Neural cell (in vitro differentiated cells): ENCODE results near the gene WDSUB1. TPM values are rescaled to one million over a fixed set of nuclear protein-coding genes. Genes with fewer than 3 reads are reported as not detected.

ENCODE experiments used
- H2AFZ ChIP-seq: fragments of 200-600, 300-800 bp; sonication (generic), shearing (Covaris generic); 2 replicates; pipeline ENCODE4 v1.6.0; 2014; ENCODE audit warnings: low read depth, mild to moderate bottlenecking, antibody characterized with exemption, low read length, moderate library complexity
- H3F3A ChIP-seq: fragments of 200-600 bp; shearing (Covaris generic); 2 replicates; pipeline ENCODE4 v1.6.1; 2016; ENCODE audit warnings: mild to moderate bottlenecking, moderate library complexity, mixed read lengths, antibody characterized with exemption, low read length; ENCODE audit not compliant: insufficient read depth, poor library complexity, severe bottlenecking
- H3K27ac ChIP-seq: fragments of 200-600, 300-800 bp; sonication (generic), shearing (Covaris generic); 2 replicates; pipeline ENCODE4 v1.5.1; 2014; ENCODE audit warnings: mild to moderate bottlenecking, low read length, moderate library complexity
- H3K27me3 ChIP-seq: fragments of 300-800, 200-600 bp; sonication (generic), shearing (Covaris generic); 2 replicates; pipeline ENCODE4 v1.6.0; 2014; ENCODE audit warnings: mild to moderate bottlenecking, low read depth, low read length, moderate library complexity; ENCODE audit not compliant: insufficient read depth
- H3K36me3 ChIP-seq: fragments of 300-800, 200-600 bp; sonication (generic), shearing (Covaris generic); 2 replicates; pipeline ENCODE4 v1.5.1; 2014; ENCODE audit warnings: mild to moderate bottlenecking, antibody characterized with exemption, low read length, moderate library complexity; ENCODE audit not compliant: insufficient read depth
- H3K4me2 ChIP-seq: fragments of 300-800, 200-600 bp; sonication (generic), shearing (Covaris generic); 2 replicates; pipeline ENCODE4 v1.6.0; 2014; ENCODE audit warnings: mild to moderate bottlenecking, low read length
- H3K4me3 ChIP-seq: fragments of 300-800, 200-600 bp; sonication (generic), shearing (Covaris generic); 2 replicates; pipeline ENCODE4 v1.5.1; 2014; ENCODE audit warnings: mild to moderate bottlenecking, low read length, moderate library complexity
- H3K79me2 ChIP-seq: fragments of 200-600 bp; shearing (Covaris generic); replicated peaks from 2 replicates; pipeline ENCODE4 v1.6.0; 2014; ENCODE audit warnings: mild to moderate bottlenecking, low read length, moderate library complexity; ENCODE audit not compliant: insufficient read depth
- H3K9ac ChIP-seq: fragments of 300-800, 200-600 bp; sonication (generic), shearing (Covaris generic); 2 replicates; pipeline ENCODE4 v1.6.1; 2016; ENCODE audit warnings: mild to moderate bottlenecking, low read length, mixed read lengths
- H3K9me2 ChIP-seq: fragments of 200-600 bp; shearing (Covaris generic); 2 replicates; pipeline ENCODE4 v1.6.1; 2016; ENCODE audit warnings: mild to moderate bottlenecking, low read length, mixed read lengths; ENCODE audit not compliant: insufficient read depth
- H3K9me3 ChIP-seq: fragments of 200-600, 300-800 bp; sonication (generic), shearing (Covaris generic); 2 replicates; pipeline ENCODE4 v1.6.1; 2016; ENCODE audit warnings: mild to moderate bottlenecking, mixed run types, low read length, moderate library complexity, mixed read lengths
- H4K20me1 ChIP-seq: fragments of 200-600 bp; shearing (Covaris generic); 2 replicates; pipeline ENCODE4 v1.6.1; 2016; ENCODE audit warnings: mild to moderate bottlenecking, mixed run types; ENCODE audit not compliant: insufficient read depth
- EP300 ChIP-seq: fragments of 450-650 bp; conservative IDR thresholded peaks from 2 replicates; pipeline ENCODE4 v1.6.1; 2014; ENCODE audit warnings: antibody characterized with exemption, mild to moderate bottlenecking, moderate library complexity; ENCODE audit not compliant: poor library complexity, severe bottlenecking
- EZH2 ChIP-seq: fragments of 200-600, 300-800 bp; shearing (Covaris generic), sonication (generic); IDR thresholded peaks from 2 replicates; pipeline ENCODE4 v1.6.1; 2014; ENCODE audit warnings: antibody characterized with exemption, low read length, borderline replicate concordance, mild to moderate bottlenecking; ENCODE audit not compliant: insufficient read depth, poor library complexity, severe bottlenecking
- MXI1 ChIP-seq: fragments of 450-650 bp; conservative IDR thresholded peaks from 2 replicates; pipeline ENCODE4 v1.6.1; 2014; ENCODE audit warnings: antibody characterized with exemption, mild to moderate bottlenecking; ENCODE audit not compliant: poor library complexity, severe bottlenecking
- POLR2AphosphoS5 ChIP-seq: IDR thresholded peaks from 2 replicates; pipeline ENCODE4 v1.6.1; 2012
- RAD21 ChIP-seq: fragments of 450-650 bp; conservative IDR thresholded peaks from 2 replicates; pipeline ENCODE4 v1.6.1; 2014; ENCODE audit warnings: antibody characterized with exemption, mild to moderate bottlenecking, moderate library complexity
- REST ChIP-seq: IDR thresholded peaks from 2 replicates; pipeline ENCODE4 v1.6.1; 2012; ENCODE audit warnings: borderline replicate concordance
- SMC3 ChIP-seq: fragments of 450-650 bp; conservative IDR thresholded peaks from 2 replicates; pipeline ENCODE4 v1.6.1; 2014; ENCODE audit warnings: antibody characterized with exemption, mild to moderate bottlenecking, moderate library complexity; ENCODE audit not compliant: poor library complexity
- TAF1 ChIP-seq: IDR thresholded peaks from 2 replicates; pipeline ENCODE4 v1.6.1; 2012; ENCODE audit warnings: low read depth
- polyA plus RNA-seq: library from polyadenylated mRNA; depleted of rRNA; stranded (reverse); fragments of >200 nt; gene quantifications from 2 replicates; pipeline ENCODE4 v1.2.3, GENCODE V29; 2014
- TF ChIP-seq, protein P1 (sequence below): fragments of 450-650 bp; IDR thresholded peaks from 2 replicates; pipeline ENCODE4 v1.5.1; 2014; ENCODE audit warnings: antibody characterized with exemption, mild to moderate bottlenecking, moderate library complexity; ENCODE audit not compliant: poor library complexity, severe bottlenecking

The WDSUB1 gene
- polyA plus RNA-seq, 1 donor from 2014 or later, result 11.1 TPM

DNA sequence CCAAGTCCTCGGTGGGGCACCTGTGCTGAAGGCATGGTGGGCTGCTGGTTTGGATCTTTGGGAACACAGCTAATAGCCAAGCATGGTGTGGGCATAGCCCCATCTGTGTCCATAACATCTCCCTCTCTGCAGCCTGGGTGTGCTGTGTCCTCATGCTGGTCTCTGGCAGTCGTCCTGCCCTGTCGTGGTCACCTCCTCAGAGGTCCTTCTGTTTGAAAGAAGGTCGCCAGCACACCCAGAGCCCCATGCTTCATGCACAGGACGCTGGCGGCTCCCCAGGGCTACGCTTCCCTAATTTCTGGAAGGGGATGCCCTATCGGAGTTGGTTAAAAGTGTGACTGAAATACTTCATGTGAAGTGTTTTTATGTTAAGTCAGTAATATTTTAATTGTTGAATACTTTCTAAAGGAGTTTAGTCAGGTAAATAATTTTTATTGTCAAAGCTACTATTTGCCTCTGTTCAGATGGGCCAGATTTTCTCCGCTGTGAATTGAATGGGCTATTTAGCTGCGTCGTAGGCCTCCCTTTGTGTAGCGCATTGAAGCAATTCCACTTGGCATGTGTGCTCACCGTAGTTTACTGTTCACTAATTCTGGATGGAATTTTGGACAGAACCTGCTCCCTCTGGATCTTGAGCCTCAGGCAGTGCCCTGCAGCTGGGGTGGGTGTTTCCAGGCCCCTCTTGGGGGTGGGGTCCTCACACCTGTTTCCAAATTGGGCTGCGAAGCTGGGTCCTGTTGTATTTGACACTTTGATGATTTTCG lies 81.9 kb downstream of the WDSUB1 start (continued):
- TF ChIP-seq REST, result no peak
- no peak for TF ChIP-seq MXI1

DNA sequence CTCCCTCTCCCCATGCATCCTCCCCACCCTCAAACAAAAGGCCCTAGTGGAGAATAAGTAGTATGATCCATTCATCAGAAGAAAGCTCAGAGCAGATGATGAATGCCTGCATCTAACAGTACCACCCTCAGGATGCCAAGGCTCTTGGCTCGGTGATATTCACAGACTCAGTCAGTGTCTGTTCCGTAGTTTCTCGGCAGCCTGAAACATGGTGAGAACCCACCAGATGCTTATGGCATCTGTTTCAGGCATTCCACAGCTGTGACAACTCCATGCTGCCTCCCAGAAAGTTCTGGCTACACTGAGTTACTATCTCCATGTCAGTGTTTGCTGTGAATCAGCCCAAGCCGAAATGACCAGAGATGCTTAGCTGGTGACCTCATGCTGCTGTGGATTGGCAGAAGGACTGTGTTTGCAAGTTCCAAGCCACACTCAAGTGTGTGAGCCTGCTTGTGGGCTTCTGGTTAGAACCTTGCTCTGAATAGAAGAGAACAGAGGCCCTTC lies 83.9 kb downstream of the WDSUB1 start:
- TF ChIP-seq RAD21 (no peak), TAF1 (no peak)
- no peaks in the 10 kb centered on the region for H4K20me1 ChIP-seq
- H3K9me2 ChIP-seq, result no peaks in the 10 kb centered on the region
- H3K79me2 ChIP-seq, result no peaks in the 10 kb centered on the region
- no peaks in the 10 kb centered on the region for H3K27me3 ChIP-seq
- no peak overlapping the region for H3K9ac ChIP-seq
- H2AFZ ChIP-seq, result no peak overlapping the region
- no peaks in the 10 kb centered on the region for H3F3A ChIP-seq
- no peak overlapping the region for H3K4me2 ChIP-seq
- no peak overlapping the region for H3K4me3 ChIP-seq
- H3K9me3 ChIP-seq, result no peaks in the 10 kb centered on the region
- H3K36me3 ChIP-seq, result no peaks in the 10 kb centered on the region
- no peak overlapping the region for H3K27ac ChIP-seq

DNA sequence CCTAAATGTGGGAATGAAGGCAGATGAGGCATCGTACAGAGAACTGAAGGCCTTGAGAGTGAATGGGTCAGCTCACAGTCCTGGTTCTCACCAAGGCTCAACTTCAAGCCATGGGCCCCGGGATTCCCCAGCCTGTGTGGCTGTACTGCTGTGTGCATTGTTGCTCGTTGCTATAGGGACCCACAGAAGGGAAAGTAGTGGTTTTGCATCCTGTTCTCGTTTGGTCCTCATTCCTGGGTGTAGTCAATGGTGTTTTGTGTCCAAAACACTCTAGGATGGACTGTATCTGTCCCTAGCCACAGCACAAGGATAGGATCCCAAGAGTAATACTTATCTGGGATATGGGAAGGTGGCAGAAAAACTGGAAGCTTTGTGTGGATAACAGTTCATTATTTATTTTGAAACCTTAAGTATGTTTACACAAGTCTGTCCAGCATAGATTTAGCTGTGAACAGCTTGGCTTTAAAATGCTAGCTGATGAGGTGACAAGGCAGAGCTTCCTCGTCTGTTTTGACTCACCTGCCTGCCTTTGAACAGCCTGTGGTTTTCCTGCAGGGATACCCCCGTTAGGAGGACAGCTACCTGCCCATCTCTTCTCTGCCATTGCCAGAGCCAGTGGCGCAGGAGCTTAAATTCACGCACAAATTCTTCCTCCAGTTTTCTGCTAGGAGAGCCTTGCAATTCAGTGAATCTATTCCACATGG lies 85.0 kb downstream of the WDSUB1 start:
- Histone ChIP-seq H3K9ac (no peak overlapping the region), H3K36me3 (no peaks in the 10 kb centered on the region), H3K27me3 (no peaks in the 10 kb centered on the region), H2AFZ (no peak overlapping the region), H3K4me2 (no peak overlapping the region), H3K9me3 (no peaks in the 10 kb centered on the region), H3K9me2 (no peaks in the 10 kb centered on the region), H3K4me3 (no peak overlapping the region), H3F3A (no peaks in the 10 kb centered on the region), H4K20me1 (no peaks in the 10 kb centered on the region), H3K79me2 (no peaks in the 10 kb centered on the region), H3K27ac (no peak overlapping the region)
- TF ChIP-seq REST, result no peak
- no peak for TF ChIP-seq EP300
- no peak for TF ChIP-seq RAD21
- TF ChIP-seq, protein P1, sequence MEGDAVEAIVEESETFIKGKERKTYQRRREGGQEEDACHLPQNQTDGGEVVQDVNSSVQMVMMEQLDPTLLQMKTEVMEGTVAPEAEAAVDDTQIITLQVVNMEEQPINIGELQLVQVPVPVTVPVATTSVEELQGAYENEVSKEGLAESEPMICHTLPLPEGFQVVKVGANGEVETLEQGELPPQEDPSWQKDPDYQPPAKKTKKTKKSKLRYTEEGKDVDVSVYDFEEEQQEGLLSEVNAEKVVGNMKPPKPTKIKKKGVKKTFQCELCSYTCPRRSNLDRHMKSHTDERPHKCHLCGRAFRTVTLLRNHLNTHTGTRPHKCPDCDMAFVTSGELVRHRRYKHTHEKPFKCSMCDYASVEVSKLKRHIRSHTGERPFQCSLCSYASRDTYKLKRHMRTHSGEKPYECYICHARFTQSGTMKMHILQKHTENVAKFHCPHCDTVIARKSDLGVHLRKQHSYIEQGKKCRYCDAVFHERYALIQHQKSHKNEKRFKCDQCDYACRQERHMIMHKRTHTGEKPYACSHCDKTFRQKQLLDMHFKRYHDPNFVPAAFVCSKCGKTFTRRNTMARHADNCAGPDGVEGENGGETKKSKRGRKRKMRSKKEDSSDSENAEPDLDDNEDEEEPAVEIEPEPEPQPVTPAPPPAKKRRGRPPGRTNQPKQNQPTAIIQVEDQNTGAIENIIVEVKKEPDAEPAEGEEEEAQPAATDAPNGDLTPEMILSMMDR, result no peak
- TF ChIP-seq POLR2AphosphoS5, result no peak
- TF ChIP-seq EZH2, result no peak
- TF ChIP-seq TAF1, result no peak
- no peak for TF ChIP-seq MXI1
- no peak for TF ChIP-seq SMC3
